CD14-positive monocyte (primary cell): Measurements from ENCODE around the gene BLID. TPM values are rescaled to one million over a fixed set of nuclear protein-coding genes. Genes with fewer than 3 reads are reported as not detected.

Source experiments
- DNase-seq, 3 donors: peaks; one replicate each; pipeline ENCODE4 v3.0.0-alpha.2; 2011 to 2022
- H2AFZ ChIP-seq: 2 replicates; pipeline ENCODE4 v1.6.0; 2012; ENCODE audit warnings: mild to moderate bottlenecking, low read depth, low read length, inconsistent platforms; ENCODE audit not compliant: insufficient read depth, poor library complexity, severe bottlenecking
- H3K27ac ChIP-seq, 2 donors: 1 replicate in 1 of 2; 2 replicates in 1 of 2; pipeline ENCODE4 v1.5.1; 2012 to 2013; ENCODE audit warnings: low read length in 2 of 2, control low read depth in 1 of 2, inconsistent platforms in 1 of 2, low read depth in 1 of 2, mild to moderate bottlenecking in 1 of 2
- H3K27me3 ChIP-seq, 2 donors: one replicate each; pipeline versions ENCODE4 v1.6.0 to v1.6.1; 2011 to 2013; ENCODE audit warnings: low read length in 2 of 2; ENCODE audit not compliant: control insufficient read depth in 2 of 2, insufficient read depth in 2 of 2
- H3K36me3 ChIP-seq, 2 donors: replicated peaks in 1 of 2; 1 replicate in 1 of 2; 2 replicates in 1 of 2; pipeline versions ENCODE4 v1.5.1 to v1.6.1; 2012 to 2013; ENCODE audit warnings: low read length in 2 of 2, control low read depth in 1 of 2, inconsistent platforms in 1 of 2, mild to moderate bottlenecking in 1 of 2; ENCODE audit not compliant: insufficient read depth in 2 of 2, control insufficient read depth in 1 of 2
- H3K4me1 ChIP-seq, 2 donors: 1 replicate in 1 of 2; 2 replicates in 1 of 2; pipeline versions ENCODE4 v1.5.1 to v1.6.1; 2012 to 2013; ENCODE audit warnings: low read length in 2 of 2, control low read depth in 1 of 2, inconsistent platforms in 1 of 2, mild to moderate bottlenecking in 1 of 2, moderate library complexity in 1 of 2; ENCODE audit not compliant: insufficient read depth in 2 of 2, control insufficient read depth in 1 of 2
- H3K4me2 ChIP-seq: replicated peaks from 2 replicates; pipeline ENCODE3; 2012; ENCODE audit warnings: low read length, moderate library complexity, mild to moderate bottlenecking; ENCODE audit not compliant: poor library complexity, severe bottlenecking; ENCODE audit errors: extremely low read depth
- H3K4me3 ChIP-seq, 3 experiments: fragments of 200-600 bp in 1 of 3; sonication (generic) in 1 of 3; replicated peaks in 1 of 3; 1 replicate in 2 of 3; 2 replicates in 1 of 3; pipeline ENCODE4 v1.5.1; 2011 to 2013; ENCODE audit warnings: low read length in 3 of 3, mild to moderate bottlenecking in 3 of 3, control low read depth in 2 of 3, low read depth in 2 of 3, inconsistent platforms in 1 of 3, moderate library complexity in 1 of 3
- H3K79me2 ChIP-seq: 2 replicates; pipeline ENCODE4 v1.6.0; 2012; ENCODE audit warnings: mild to moderate bottlenecking, control low read depth, inconsistent platforms, low read length, moderate library complexity; ENCODE audit not compliant: insufficient read depth
- H3K9ac ChIP-seq: 2 replicates; pipeline ENCODE4 v1.6.0; 2017; ENCODE audit warnings: low read length, mild to moderate bottlenecking; ENCODE audit not compliant: insufficient read depth, poor library complexity, severe bottlenecking
- H3K9me3 ChIP-seq, 2 donors: replicated peaks in 1 of 2; 1 replicate in 1 of 2; 2 replicates in 1 of 2; pipeline versions ENCODE4 v1.5.1 to v1.6.1; 2012 to 2013; ENCODE audit warnings: low read length in 2 of 2, control low read depth in 1 of 2; ENCODE audit not compliant: control insufficient read depth in 1 of 2, insufficient read depth in 1 of 2
- H4K20me1 ChIP-seq: 2 replicates; pipeline ENCODE4 v1.6.0; 2012; ENCODE audit warnings: mild to moderate bottlenecking, low read length, control low read depth, moderate library complexity; ENCODE audit not compliant: insufficient read depth
- H3K27ac Mint-ChIP-seq, 7 donors: one replicate each; pipeline ENCODE4 v1.8.0; 2020; ENCODE audit warnings: mild to moderate bottlenecking in 7 of 7, mixed read lengths in 7 of 7, moderate library complexity in 6 of 7, inconsistent platforms in 2 of 7
- H3K27me3 Mint-ChIP-seq, 3 donors: one replicate each; pipeline ENCODE4 v1.8.0; 2021 to 2022; ENCODE audit warnings: low read depth in 3 of 3, mild to moderate bottlenecking in 3 of 3, mixed read lengths in 3 of 3, moderate library complexity in 3 of 3, inconsistent platforms in 1 of 3
- H3K36me3 Mint-ChIP-seq, 2 donors: one replicate each; pipeline ENCODE4 v1.8.0; 2020; ENCODE audit warnings: mixed read lengths in 2 of 2, inconsistent platforms in 1 of 2, mild to moderate bottlenecking in 1 of 2
- H3K4me1 Mint-ChIP-seq: one replicate; pipeline ENCODE4 v1.8.0; 2020; ENCODE audit warnings: mild to moderate bottlenecking, mixed read lengths
- H3K4me3 Mint-ChIP-seq, 2 donors: one replicate each; pipeline ENCODE4 v1.8.0; 2020; ENCODE audit warnings: mild to moderate bottlenecking in 2 of 2, mixed read lengths in 2 of 2, moderate library complexity in 1 of 2
- H3K9me3 Mint-ChIP-seq, 7 donors: one replicate each; pipeline ENCODE4 v1.8.0; 2020 to 2022; ENCODE audit warnings: mixed read lengths in 7 of 7, mild to moderate bottlenecking in 6 of 7, moderate library complexity in 6 of 7, inconsistent platforms in 2 of 7
- CTCF ChIP-seq: fragments of 200-600 bp; IDR thresholded peaks from one replicate; pipeline ENCODE4 v1.8.0; 2022; ENCODE audit warnings: antibody characterized with exemption, mild to moderate bottlenecking
- WGBS: methylation state at CpG from one replicate; pipeline ENCODE4 v1.1.5; 2013; ENCODE audit warnings: missing lambda C conversion rate; ENCODE audit not compliant: insufficient coverage; 5-methylcytosine and 5-hydroxymethylcytosine counted together
- intact Hi-C, 2 donors: fragments of 100-400 bp; cut with micrococcal nuclease; formaldehyde crosslinking; loops; one replicate each; pipeline versions ENCODE4 v1.15.0 to v1.15.1; 2023
- polyA plus RNA-seq, 3 donors: library from polyadenylated mRNA; depleted of rRNA in 1 of 3; unstranded in 2 of 3; stranded (reverse) in 1 of 3; fragments of 300-500 nt in 2 of 3; fragments of >200 nt in 1 of 3; fragmentation: Illumina TruSeq in 2 of 3; gene quantifications; 1 replicate in 2 of 3; 2 replicates in 1 of 3; pipeline ENCODE4 v1.2.3, GENCODE V29; 2012 to 2021

BLID gene
- polyA plus RNA-seq, 3 donors = not detected

GRCh38 chr11:122071709-122072202, 44.3 kb downstream of the BLID start:
- Histone ChIP-seq H3K4me1 (no peaks in the 10 kb centered on the region), H2AFZ (no peak overlapping the region), H4K20me1 (no peaks in the 10 kb centered on the region), H3K9ac (no peak overlapping the region), H3K79me2 (no peaks in the 10 kb centered on the region), H3K4me2 (no peak overlapping the region), H3K9me3 (no peaks in the 10 kb centered on the region), H3K4me3 (no peak overlapping the region), H3K36me3 (no peaks in the 10 kb centered on the region), H3K27ac (no peak overlapping the region), H3K27me3 (no peaks in the 10 kb centered on the region)
- Mint-ChIP-seq H3K4me3 (no peak overlapping the region), H3K4me1 (peaks cover 2% of the 10 kb centered on the region), H3K9me3 (no peaks in the 10 kb centered on the region), H3K27ac (no peak overlapping the region), H3K27me3 (peaks cover 0 to 2% (median 0%) of the 10 kb centered on the region in 3 donors), H3K36me3 (no peaks in the 10 kb centered on the region)
- intact Hi-C loops = no loop called here
- DNase-seq = no peak
- 98% methylated on average over 6 of the region's 10 CpGs for WGBS
- TF ChIP-seq CTCF = no peak

DNA sequence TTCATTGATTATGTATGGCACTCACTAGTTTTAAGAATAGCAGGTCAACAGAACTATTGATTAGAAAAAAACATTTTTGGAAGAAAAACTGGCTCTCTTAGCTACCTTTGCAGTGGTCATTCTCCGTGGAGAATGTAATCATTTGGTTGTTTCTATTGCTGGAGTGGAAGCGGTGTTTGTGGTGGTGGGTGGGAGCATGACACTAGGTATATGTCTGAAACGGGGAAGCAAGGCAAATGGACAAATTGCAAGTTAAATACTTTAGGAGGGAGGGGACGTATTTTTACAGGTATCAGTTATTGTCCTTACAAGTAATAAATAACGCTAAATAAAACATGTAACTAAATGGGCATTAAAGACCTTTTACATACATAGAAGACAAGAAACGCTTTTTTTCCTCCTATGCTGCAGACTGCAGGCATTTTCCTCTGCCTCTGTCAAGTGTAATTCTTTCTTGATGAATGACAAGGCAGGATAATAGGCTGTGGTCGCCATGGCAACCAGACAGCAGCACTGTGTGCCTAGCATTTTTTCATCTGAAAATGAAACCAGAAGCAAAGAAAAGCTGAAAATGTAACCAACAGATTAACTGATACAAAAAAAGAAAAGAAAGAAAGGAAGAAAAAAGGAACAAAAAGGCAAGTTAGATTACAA, 46.2 kb downstream of the BLID start:
- H3K4me1 Mint-ChIP-seq = peaks cover 2% of the 10 kb centered on the region
- Histone ChIP-seq H3K79me2 (no peaks in the 10 kb centered on the region), H3K36me3 (no peaks in the 10 kb centered on the region), H3K4me3 (no peak overlapping the region), H3K27me3 (no peaks in the 10 kb centered on the region), H3K9me3 (no peaks in the 10 kb centered on the region), H3K9ac (no peak overlapping the region), H3K27ac (no peak overlapping the region), H3K4me2 (no peak overlapping the region), H2AFZ (no peak overlapping the region), H3K4me1 (no peaks in the 10 kb centered on the region), H4K20me1 (no peaks in the 10 kb centered on the region)
- no peak for TF ChIP-seq CTCF
- intact Hi-C loops = no loop called here
- H3K27ac Mint-ChIP-seq = no peak overlapping the region
- 83% methylated on average over 2 of the region's 7 CpGs for WGBS
- H3K4me3 Mint-ChIP-seq = no peak overlapping the region
- peaks cover 0 to 7% (median 4%) of the 10 kb centered on the region in 7 donors for H3K9me3 Mint-ChIP-seq
- DNase-seq = no peak
- H3K27me3 Mint-ChIP-seq = peaks cover 0 to 4% (median 2%) of the 10 kb centered on the region in 3 donors
- H3K36me3 Mint-ChIP-seq = no peaks in the 10 kb centered on the region
